Colonic mucosa (tissue), 4 donors: ENCODE results near the gene BCO1. TPM values are rescaled to one million over a fixed set of nuclear protein-coding genes. Genes with fewer than 3 reads are reported as not detected.

Experiments used
- DNase-seq: peaks from one replicate; pipeline ENCODE4 v3.0.0-alpha.2; 2020
- H3K27ac ChIP-seq: fragments of 200-600 bp; one replicate; pipeline ENCODE4 v1.8.0; 2021
- H3K27me3 ChIP-seq: fragments of 200-600 bp; one replicate; pipeline ENCODE4 v1.8.0; 2021
- H3K36me3 ChIP-seq: fragments of 200-600 bp; one replicate; pipeline ENCODE4 v1.8.0; 2021
- H3K4me1 ChIP-seq: fragments of 200-600 bp; one replicate; pipeline ENCODE4 v1.8.0; 2021; ENCODE audit warnings: mild to moderate bottlenecking
- H3K4me3 ChIP-seq: fragments of 200-600 bp; one replicate; pipeline ENCODE4 v1.8.0; 2021
- H3K9ac ChIP-seq, 2 donors: one replicate each; pipeline ENCODE4 v1.7.0; 2013; ENCODE audit warnings: control low read depth in 2 of 2, low read depth in 2 of 2, low read length in 2 of 2
- H3K9me3 ChIP-seq: fragments of 200-600 bp; one replicate; pipeline ENCODE4 v1.8.0; 2021
- CTCF ChIP-seq: fragments of 200-600 bp; IDR thresholded peaks from one replicate; pipeline ENCODE4 v1.8.0; 2022; ENCODE audit warnings: antibody characterized with exemption, mild to moderate bottlenecking
- intact Hi-C: fragments of 100-400 bp; cut with DNase I; formaldehyde crosslinking; loops from one replicate; pipeline ENCODE4 v1.14.1; 2022
- total RNA-seq, 2 donors: library from RNA; stranded (reverse); fragmentation: NEBNext Ultra II Directional in 1 of 2; extraction: Animal tissue kit (Norgen Biotek cat#: 25700) in 1 of 2; gene quantifications; one replicate each; pipeline ENCODE4 v1.2.1, GENCODE V29; 2021
- donor health status: healthy.
- donor health status: DM: no; HTN: no; CAD: no.
- donor health status: DM: no; HTN: no; CAD: no.

Gene BCO1
- total RNA-seq, 2 donors from 2014 or later = 2.1 to 6.1 TPM

GRCh38 chr16:81316176-81316496 is 77.6 kb downstream of the BCO1 start:
- no peaks in the 10 kb centered on the region for H3K36me3 ChIP-seq
- no peak for DNase-seq
- H3K27me3 ChIP-seq = no peaks in the 10 kb centered on the region
- H3K9me3 ChIP-seq = no peaks in the 10 kb centered on the region
- H3K4me3 ChIP-seq = peak overlapping the region; percentile 88
- TF ChIP-seq CTCF = no peak
- intact Hi-C loops = loop anchor here (5.0 to 10.0 kb wide), 2 partner anchors 51 to 219 kb away; partner anchors contain the start of gene GCSH
- peak overlapping the region in 1 of 2 donors; percentile 64 for H3K9ac ChIP-seq
- peaks cover 8% of the 10 kb centered on the region for H3K4me1 ChIP-seq
- peak overlapping the region; percentile 89 for H3K27ac ChIP-seq

GRCh38 chr16:81318711-81319110 is 80.2 kb downstream of the BCO1 start:
- Histone ChIP-seq H3K9ac (no peak overlapping the region), H3K27me3 (no peaks in the 10 kb centered on the region), H3K4me3 (no peak overlapping the region), H3K4me1 (peaks cover 3% of the 10 kb centered on the region), H3K27ac (no peak overlapping the region), H3K9me3 (no peaks in the 10 kb centered on the region), H3K36me3 (no peaks in the 10 kb centered on the region)
- no peak for TF ChIP-seq CTCF
- intact Hi-C loops = loop anchor here (5.0 to 10.0 kb wide), 2 partner anchors 54 to 221 kb away; partner anchors contain the start of gene GCSH
- no peak for DNase-seq

- intact Hi-C loops = loop anchor here (5.0 to 10.0 kb wide), 2 partner anchors 55 to 222 kb away; partner anchors contain the start of gene GCSH
- Histone ChIP-seq H3K27ac (no peak overlapping the region), H3K4me1 (no peaks in the 10 kb centered on the region), H3K27me3 (no peaks in the 10 kb centered on the region), H3K9me3 (no peaks in the 10 kb centered on the region), H3K36me3 (no peaks in the 10 kb centered on the region), H3K4me3 (no peak overlapping the region), H3K9ac (no peak overlapping the region)
- DNase-seq = no peak
- no peak for TF ChIP-seq CTCF
Measured at GRCh38 chr16:81319221-81319912, 80.9 kb downstream of the BCO1 start.

- no peak overlapping the region for H3K27ac ChIP-seq
- H3K27me3 ChIP-seq = no peaks in the 10 kb centered on the region
- no peaks in the 10 kb centered on the region for H3K36me3 ChIP-seq
- intact Hi-C loops = no loop called here
- H3K9ac ChIP-seq = no peak overlapping the region
- no peak for DNase-seq
- H3K4me1 ChIP-seq = no peaks in the 10 kb centered on the region
- H3K4me3 ChIP-seq = no peak overlapping the region
- H3K9me3 ChIP-seq = no peaks in the 10 kb centered on the region
- TF ChIP-seq CTCF = no peak
Measured at GRCh38 chr16:81321039-81321438, 82.5 kb downstream of the BCO1 start.

GRCh38 chr16:81321536-81321935 is 83.0 kb downstream of the BCO1 start:
- Histone ChIP-seq H3K36me3 (no peaks in the 10 kb centered on the region), H3K4me1 (no peaks in the 10 kb centered on the region), H3K27ac (no peak overlapping the region), H3K4me3 (no peak overlapping the region), H3K9ac (no peak overlapping the region), H3K9me3 (no peaks in the 10 kb centered on the region), H3K27me3 (no peaks in the 10 kb centered on the region)
- no peak for DNase-seq
- no peak for TF ChIP-seq CTCF
- intact Hi-C loops = no loop called here
